Lower leg skin (tissue), 3 donors: ENCODE data around the gene CLDN6.

ENCODE experiments used
- POLR2A ChIP-seq, 2 donors: fragments of 450-650 bp; IDR thresholded peaks; one replicate each; pipeline ENCODE4 v1.6.1; 2016 to 2017; ENCODE audit warnings: antibody characterized with exemption in 2 of 2, mild to moderate bottlenecking in 1 of 2, moderate library complexity in 1 of 2
- TF ChIP-seq, protein P1 (sequence below), 3 donors: fragments of 450-650 bp; IDR thresholded peaks; one replicate each; pipeline ENCODE4 v1.5.1; 2016; ENCODE audit warnings: antibody characterized with exemption in 3 of 3, mild to moderate bottlenecking in 3 of 3, moderate library complexity in 2 of 3

DNA sequence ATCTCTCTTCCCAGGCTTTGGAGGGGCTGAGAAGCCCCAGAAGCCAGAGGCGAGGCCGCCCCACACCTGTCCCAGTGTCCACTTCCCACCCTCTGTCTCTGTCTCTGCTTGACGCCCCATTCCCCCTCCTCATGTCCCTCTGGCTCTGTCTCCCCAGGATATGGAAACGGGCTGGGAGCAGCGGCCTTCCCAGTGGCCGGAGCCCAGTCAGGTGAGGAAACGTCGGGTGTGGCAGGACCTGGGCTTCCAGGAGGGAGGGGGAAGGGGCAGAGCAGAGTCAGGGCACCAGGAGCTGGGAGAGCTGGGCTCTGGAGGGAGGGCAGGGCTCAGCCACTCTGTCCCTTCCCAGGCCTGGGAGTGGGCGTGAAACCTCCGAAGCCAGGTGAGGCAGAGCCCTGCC, 27.1 kb downstream of the CLDN6 start:
- TF ChIP-seq POLR2A (IDR thresholded peaks at IDR 0.05) = no peak
- TF ChIP-seq, protein P1, sequence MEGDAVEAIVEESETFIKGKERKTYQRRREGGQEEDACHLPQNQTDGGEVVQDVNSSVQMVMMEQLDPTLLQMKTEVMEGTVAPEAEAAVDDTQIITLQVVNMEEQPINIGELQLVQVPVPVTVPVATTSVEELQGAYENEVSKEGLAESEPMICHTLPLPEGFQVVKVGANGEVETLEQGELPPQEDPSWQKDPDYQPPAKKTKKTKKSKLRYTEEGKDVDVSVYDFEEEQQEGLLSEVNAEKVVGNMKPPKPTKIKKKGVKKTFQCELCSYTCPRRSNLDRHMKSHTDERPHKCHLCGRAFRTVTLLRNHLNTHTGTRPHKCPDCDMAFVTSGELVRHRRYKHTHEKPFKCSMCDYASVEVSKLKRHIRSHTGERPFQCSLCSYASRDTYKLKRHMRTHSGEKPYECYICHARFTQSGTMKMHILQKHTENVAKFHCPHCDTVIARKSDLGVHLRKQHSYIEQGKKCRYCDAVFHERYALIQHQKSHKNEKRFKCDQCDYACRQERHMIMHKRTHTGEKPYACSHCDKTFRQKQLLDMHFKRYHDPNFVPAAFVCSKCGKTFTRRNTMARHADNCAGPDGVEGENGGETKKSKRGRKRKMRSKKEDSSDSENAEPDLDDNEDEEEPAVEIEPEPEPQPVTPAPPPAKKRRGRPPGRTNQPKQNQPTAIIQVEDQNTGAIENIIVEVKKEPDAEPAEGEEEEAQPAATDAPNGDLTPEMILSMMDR (IDR thresholded peaks at IDR 0.05) = no peak
